H9 (cell line): Measurements from ENCODE around the gene ARL11. TPM values are rescaled to one million over a fixed set of nuclear protein-coding genes. Genes with fewer than 3 reads are reported as not detected.

Experiments
- DNase-seq: peaks from one replicate; pipeline ENCODE4 v3.0.0-alpha.2; 2017
- H2AFZ ChIP-seq: one replicate; pipeline ENCODE4 v1.6.1; 2013; ENCODE audit warnings: mild to moderate bottlenecking, low read length, control low read depth, moderate library complexity
- H2AK5ac ChIP-seq: 2 replicates; pipeline ENCODE4 v1.6.1; 2013; ENCODE audit warnings: low read length, control low read depth, mixed read lengths; ENCODE audit not compliant: insufficient read length
- H2BK120ac ChIP-seq: one replicate; pipeline ENCODE4 v1.6.1; 2013; ENCODE audit warnings: low read depth, mild to moderate bottlenecking, low read length, control low read depth, inconsistent platforms; ENCODE audit not compliant: poor library complexity, severe bottlenecking
- H2BK12ac ChIP-seq: 2 replicates; pipeline ENCODE4 v1.6.1; 2013; ENCODE audit warnings: low read length, control low read depth, mixed read lengths, low read depth; ENCODE audit not compliant: insufficient read length
- H2BK15ac ChIP-seq: 2 replicates; pipeline ENCODE4 v1.6.1; 2013; ENCODE audit warnings: low read depth, low read length, control low read depth
- H2BK20ac ChIP-seq: one replicate; pipeline ENCODE4 v1.6.1; 2013; ENCODE audit warnings: low read depth, mild to moderate bottlenecking, low read length, control low read depth, inconsistent platforms; ENCODE audit not compliant: poor library complexity, severe bottlenecking
- H2BK5ac ChIP-seq: 2 replicates; pipeline ENCODE4 v1.6.1; 2013; ENCODE audit warnings: low read length, control low read depth, mixed read lengths; ENCODE audit not compliant: insufficient read length
- H3K14ac ChIP-seq: 2 replicates; pipeline ENCODE4 v1.6.1; 2013; ENCODE audit warnings: low read length, control low read depth; ENCODE audit not compliant: insufficient read depth
- H3K18ac ChIP-seq: 2 replicates; pipeline ENCODE4 v1.6.1; 2013; ENCODE audit warnings: low read depth, mild to moderate bottlenecking, mixed read lengths, low read length, control low read depth; ENCODE audit not compliant: insufficient read length
- H3K23ac ChIP-seq: 2 replicates; pipeline ENCODE4 v1.6.1; 2013; ENCODE audit warnings: low read length, control low read depth, mixed read lengths, low read depth; ENCODE audit not compliant: insufficient read length
- H3K23me2 ChIP-seq: 2 replicates; pipeline ENCODE4 v1.6.1; 2013; ENCODE audit warnings: low read depth, mild to moderate bottlenecking, mixed read lengths, low read length, control low read depth; ENCODE audit not compliant: insufficient read length, poor library complexity, severe bottlenecking
- H3K27ac ChIP-seq: 2 replicates; pipeline ENCODE4 v1.5.1; 2013; ENCODE audit warnings: low read length, control low read depth, mixed read lengths, low read depth; ENCODE audit not compliant: insufficient read length
- H3K27me3 ChIP-seq: 2 replicates; pipeline ENCODE4 v1.6.1; 2013; ENCODE audit warnings: low read length, control low read depth, inconsistent platforms; ENCODE audit not compliant: insufficient read depth
- H3K4ac ChIP-seq: 2 replicates; pipeline ENCODE4 v1.6.1; 2013; ENCODE audit warnings: low read depth, mild to moderate bottlenecking, control low read depth, inconsistent platforms, low read length, moderate library complexity
- H3K4me1 ChIP-seq: 2 replicates; pipeline ENCODE4 v1.6.1; 2013; ENCODE audit warnings: low read length, control low read depth, inconsistent platforms; ENCODE audit not compliant: insufficient read depth
- H3K4me2 ChIP-seq: 2 replicates; pipeline ENCODE4 v1.6.1; 2013; ENCODE audit warnings: low read length, control low read depth, mixed read lengths; ENCODE audit not compliant: insufficient read length, insufficient read depth
- H3K56ac ChIP-seq: 2 replicates; pipeline ENCODE4 v1.6.1; 2013; ENCODE audit warnings: low read depth, mild to moderate bottlenecking, mixed read lengths, low read length, control low read depth; ENCODE audit not compliant: insufficient read length
- H3K79me1 ChIP-seq: 2 replicates; pipeline ENCODE4 v1.6.1; 2013; ENCODE audit warnings: low read depth, mild to moderate bottlenecking, moderate library complexity, low read length, control low read depth, inconsistent platforms; ENCODE audit not compliant: insufficient read depth, poor library complexity, severe bottlenecking
- H3K79me2 ChIP-seq: 2 replicates; pipeline ENCODE4 v1.6.1; 2013; ENCODE audit warnings: low read length, control low read depth, inconsistent platforms; ENCODE audit not compliant: insufficient read depth
- H3K9ac ChIP-seq: 2 replicates; pipeline ENCODE4 v1.6.1; 2013; ENCODE audit warnings: low read length, control low read depth, mixed read lengths; ENCODE audit not compliant: insufficient read length; ENCODE audit errors: extremely low read depth
- H3K9me3 ChIP-seq: one replicate; pipeline ENCODE4 v1.6.1; 2013; ENCODE audit warnings: low read depth, low read length, inconsistent platforms; ENCODE audit not compliant: control insufficient read depth
- H3T11ph ChIP-seq: one replicate; pipeline ENCODE4 v1.6.1; 2013; ENCODE audit warnings: mild to moderate bottlenecking, low read length, control low read depth, inconsistent platforms
- H4K20me1 ChIP-seq: one replicate; pipeline ENCODE4 v1.6.1; 2013; ENCODE audit not compliant: control insufficient read depth, insufficient read length, insufficient read depth
- H4K5ac ChIP-seq: 2 replicates; pipeline ENCODE4 v1.6.1; 2013; ENCODE audit warnings: low read depth, mild to moderate bottlenecking, mixed read lengths, low read length, control low read depth; ENCODE audit not compliant: insufficient read length
- H4K8ac ChIP-seq: replicated peaks from 2 replicates; pipeline ENCODE4 v1.6.1; 2013; ENCODE audit warnings: low read length, control low read depth, mixed read lengths, low read depth; ENCODE audit not compliant: insufficient read length
- H4K91ac ChIP-seq: 2 replicates; pipeline ENCODE4 v1.6.1; 2013; ENCODE audit warnings: low read depth, mild to moderate bottlenecking, moderate library complexity, mixed read lengths, low read length, control low read depth; ENCODE audit not compliant: insufficient read length
- H3K27ac Mint-ChIP-seq, 3 experiments: 2 replicates in 2 of 3; 3 replicates in 1 of 3; pipeline ENCODE4 v1.8.0; 2020 to 2021; ENCODE audit warnings: mixed read lengths in 3 of 3, mild to moderate bottlenecking in 1 of 3, moderate library complexity in 1 of 3
- H3K27me3 Mint-ChIP-seq: 2 replicates; pipeline ENCODE4 v1.8.0; 2021; ENCODE audit warnings: low read depth, mild to moderate bottlenecking, moderate library complexity, mixed read lengths
- H3K36me3 Mint-ChIP-seq, 3 experiments: 2 replicates in 2 of 3; 3 replicates in 1 of 3; pipeline ENCODE4 v1.8.0; 2020 to 2021; ENCODE audit warnings: low read depth in 3 of 3, mixed read lengths in 3 of 3; ENCODE audit not compliant: insufficient read depth in 1 of 3
- H3K4me1 Mint-ChIP-seq, 2 experiments: 2 replicates each; pipeline ENCODE4 v1.8.0; 2020; ENCODE audit warnings: mixed read lengths in 2 of 2
- H3K4me3 Mint-ChIP-seq, 2 experiments: 2 replicates in 1 of 2; 3 replicates in 1 of 2; pipeline ENCODE4 v1.8.0; 2020 to 2021; ENCODE audit warnings: mild to moderate bottlenecking in 2 of 2, mixed read lengths in 2 of 2, moderate library complexity in 1 of 2
- H3K9me3 Mint-ChIP-seq, 2 experiments: 2 replicates in 1 of 2; 3 replicates in 1 of 2; pipeline ENCODE4 v1.8.0; 2020; ENCODE audit warnings: mild to moderate bottlenecking in 2 of 2, mixed read lengths in 2 of 2, moderate library complexity in 1 of 2
- CTCF ChIP-seq: fragments of 200-600 bp; sonication (generic); conservative IDR thresholded peaks from 3 replicates; pipeline ENCODE4 v1.8.0; 2021; ENCODE audit warnings: antibody characterized with exemption, mild to moderate bottlenecking
- WGBS: extraction: QIAGEN DNeasy Blood & Tissue Kit; methylation state at CpG from one replicate; pipeline ENCODE4 v1.1.7; 2013; ENCODE audit warnings: missing lambda C conversion rate, low lambda C conversion rate, mixed read lengths; ENCODE audit not compliant: insufficient read length; ENCODE audit errors: extremely low coverage; 5-methylcytosine and 5-hydroxymethylcytosine counted together
- total RNA-seq: library from RNA; stranded (reverse); gene quantifications from 2 replicates; pipeline ENCODE4 v1.2.1, GENCODE V29; 2021

Gene ARL11
- total RNA-seq, 1 experiment from 2014 or later: 0.42 TPM

GRCh38 chr13:49629196-49629938 is 1.1 kb downstream of the ARL11 start:
- Histone ChIP-seq H3K23ac (no peak overlapping the region), H3K18ac (no peak overlapping the region), H3K79me2 (no peaks in the 10 kb centered on the region), H3K4me2 (no peak overlapping the region), H3K14ac (no peak overlapping the region), H2AFZ (no peak overlapping the region), H4K20me1 (no peaks in the 10 kb centered on the region), H3K4ac (no peak overlapping the region), H3K4me1 (no peaks in the 10 kb centered on the region), H3K27ac (no peak overlapping the region), H2BK20ac (no peak overlapping the region), H4K5ac (no peak overlapping the region), H2BK5ac (no peak overlapping the region), H3K79me1 (no peaks in the 10 kb centered on the region), H2BK12ac (no peak overlapping the region), H3K23me2 (no peaks in the 10 kb centered on the region), H2BK120ac (no peak overlapping the region), H2AK5ac (no peak overlapping the region), H3T11ph (no peak overlapping the region), H3K56ac (no peak overlapping the region), H3K9me3 (no peaks in the 10 kb centered on the region), H4K8ac (no peak overlapping the region), H4K91ac (no peak overlapping the region), H3K9ac (no peak overlapping the region), H3K27me3 (no peaks in the 10 kb centered on the region), H2BK15ac (no peak overlapping the region)
- Mint-ChIP-seq H3K9me3 (no peaks in the 10 kb centered on the region), H3K4me3 (no peak overlapping the region; a peak in 1 of 5 replicates), H3K27me3 (peaks cover 2% of the 10 kb centered on the region), H3K36me3 (no peaks in the 10 kb centered on the region), H3K27ac (no peak overlapping the region), H3K4me1 (peaks cover 7 to 23% of the 10 kb centered on the region in 2 experiments)
- no peak for DNase-seq
- no peak for TF ChIP-seq CTCF
- no CpG with 5 or more reads among the region's 8 CpGs for WGBS
